ENCODE data around the gene BCAT1.

DNA sequence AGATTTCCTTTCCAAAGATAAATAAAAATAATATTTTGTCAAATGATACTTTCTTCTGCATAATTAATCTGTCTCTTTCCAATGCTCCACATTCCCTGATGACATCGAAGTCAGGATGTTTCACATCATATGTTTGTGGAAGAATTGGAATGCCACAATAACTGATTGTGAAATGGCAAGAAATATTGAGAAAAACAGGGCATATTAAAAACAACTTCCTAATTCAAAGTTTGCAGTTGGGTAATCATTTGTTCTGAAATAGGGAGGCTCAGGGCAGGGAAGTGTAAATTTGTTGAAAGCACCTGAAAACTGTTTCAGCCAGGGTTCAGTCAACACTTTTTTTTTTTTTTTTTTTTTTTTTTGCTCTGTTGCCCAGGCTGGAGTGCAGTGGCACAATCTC is 50.7 kb downstream of the BCAT1 start:
- TF ChIP-seq, protein P1, sequence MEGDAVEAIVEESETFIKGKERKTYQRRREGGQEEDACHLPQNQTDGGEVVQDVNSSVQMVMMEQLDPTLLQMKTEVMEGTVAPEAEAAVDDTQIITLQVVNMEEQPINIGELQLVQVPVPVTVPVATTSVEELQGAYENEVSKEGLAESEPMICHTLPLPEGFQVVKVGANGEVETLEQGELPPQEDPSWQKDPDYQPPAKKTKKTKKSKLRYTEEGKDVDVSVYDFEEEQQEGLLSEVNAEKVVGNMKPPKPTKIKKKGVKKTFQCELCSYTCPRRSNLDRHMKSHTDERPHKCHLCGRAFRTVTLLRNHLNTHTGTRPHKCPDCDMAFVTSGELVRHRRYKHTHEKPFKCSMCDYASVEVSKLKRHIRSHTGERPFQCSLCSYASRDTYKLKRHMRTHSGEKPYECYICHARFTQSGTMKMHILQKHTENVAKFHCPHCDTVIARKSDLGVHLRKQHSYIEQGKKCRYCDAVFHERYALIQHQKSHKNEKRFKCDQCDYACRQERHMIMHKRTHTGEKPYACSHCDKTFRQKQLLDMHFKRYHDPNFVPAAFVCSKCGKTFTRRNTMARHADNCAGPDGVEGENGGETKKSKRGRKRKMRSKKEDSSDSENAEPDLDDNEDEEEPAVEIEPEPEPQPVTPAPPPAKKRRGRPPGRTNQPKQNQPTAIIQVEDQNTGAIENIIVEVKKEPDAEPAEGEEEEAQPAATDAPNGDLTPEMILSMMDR (IDR thresholded peaks at IDR 0.05), result no peak
- TF ChIP-seq POLR2A (IDR thresholded peaks at IDR 0.05) (no peak), POLR2AphosphoS5 (IDR thresholded peaks at IDR 0.05) (peak; percentile 49), EP300 (IDR thresholded peaks at IDR 0.05) (no peak)
